Measurements from ENCODE around the gene GRAMD2A. TPM values are rescaled to one million over a fixed set of nuclear protein-coding genes. Genes with fewer than 3 reads are reported as not detected.

The GRAMD2A gene
- total and polyA plus RNA-seq, 2 donors (not counting 3 experiments of a cell fraction or from before 2014, with no cell fraction given): 0.08 to 0.29 TPM

DNA sequence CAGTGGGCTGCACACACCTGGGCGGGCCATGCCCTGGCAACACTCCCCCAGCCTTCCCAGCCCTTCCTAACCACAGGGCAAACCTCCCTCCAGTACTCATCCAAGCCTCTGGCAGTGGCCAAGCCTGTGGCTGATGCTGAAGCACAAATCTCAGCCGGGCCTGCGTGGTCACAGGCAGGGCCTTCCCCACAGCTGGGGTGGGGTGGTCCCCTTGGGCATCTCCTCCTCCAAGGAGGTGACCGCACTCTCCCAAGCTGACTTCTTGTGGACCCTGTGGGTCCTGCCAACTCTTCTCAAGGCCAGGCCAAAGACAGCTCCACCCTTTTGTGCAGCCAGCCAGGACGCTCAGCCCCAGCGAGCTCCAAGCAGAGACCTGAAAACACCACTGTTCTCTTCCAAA is 21.4 kb downstream of the GRAMD2A start:
- intact Hi-C loops (cut with micrococcal nuclease): no loop called here
- Histone ChIP-seq H3K27me3 (ENCODE audit: control insufficient read depth in 2 of 2, insufficient read depth in 2 of 2, low read length in 2 of 2) (peaks cover 0 to 3% of the 10 kb centered on the region in 2 experiments), H3K9me3 (replicated peaks; ENCODE audit: control insufficient read depth, insufficient read depth, low read length) (no peaks in the 10 kb centered on the region), H3K36me3 (ENCODE audit: control insufficient read depth in 2 of 2, extremely low read depth in 1 of 2, insufficient read depth in 2 of 2, low read length in 2 of 2) (no peaks in the 10 kb centered on the region), H3K9me1 (replicated peaks; ENCODE audit: control insufficient read depth, extremely low read depth, insufficient read depth, low read length) (no peaks in the 10 kb centered on the region), H3K9ac (replicated peaks; ENCODE audit: extremely low read depth, insufficient read depth, low read length) (no peak overlapping the region), H3K4me1 (ENCODE audit: control insufficient read depth, extremely low read depth, insufficient read depth, low read length) (no peaks in the 10 kb centered on the region), H3K79me2 (ENCODE audit: control insufficient read depth, insufficient read depth, low read length) (no peaks in the 10 kb centered on the region), H4K20me1 (replicated peaks; ENCODE audit: control insufficient read depth, extremely low read depth, insufficient read depth, low read length) (no peaks in the 10 kb centered on the region), H2AFZ (ENCODE audit: low read depth, low read length) (no peak overlapping the region), H3K4me2 (ENCODE audit: insufficient read depth, low read length) (no peak overlapping the region), H3K27ac (ENCODE audit: insufficient read depth, low read depth, low read length) (no peak overlapping the region), H3K4me3 (replicated peaks in 1 of 3; ENCODE audit: insufficient read depth in 1 of 3, low read depth in 1 of 3, low read length in 3 of 3) (no peak overlapping the region)
- TF ChIP-seq JUN (IDR thresholded peaks at IDR 0.05; ENCODE audit: borderline replicate concordance, insufficient read depth, insufficient read length, low read depth) (no peak), POLR2AphosphoS5 (IDR thresholded peaks at IDR 0.05; ENCODE audit: insufficient read depth, low read depth, low read length) (no peak), POLR2A (IDR thresholded peaks at IDR 0.05; ENCODE audit: low read depth, low read length) (no peak)
- FAIRE-seq (no peak), DNase-seq (ENCODE audit: low read depth, low spot score) (no peak)
- CTCF ChIA-PET: interaction anchor here (1.6 kb wide), 1 partner anchor 20 kb away, joined by 3 read pairs; no protein-coding TSS in a partner anchor
- POLR2A ChIA-PET: no interaction called here
- no TSS peak for BruUV-seq (replicated peaks)
- dilution Hi-C loops (cut with MboI; ENCODE audit: extremely low pct_ligation_motif_present, low sequenced_read_pairs): no loop called here

DNA sequence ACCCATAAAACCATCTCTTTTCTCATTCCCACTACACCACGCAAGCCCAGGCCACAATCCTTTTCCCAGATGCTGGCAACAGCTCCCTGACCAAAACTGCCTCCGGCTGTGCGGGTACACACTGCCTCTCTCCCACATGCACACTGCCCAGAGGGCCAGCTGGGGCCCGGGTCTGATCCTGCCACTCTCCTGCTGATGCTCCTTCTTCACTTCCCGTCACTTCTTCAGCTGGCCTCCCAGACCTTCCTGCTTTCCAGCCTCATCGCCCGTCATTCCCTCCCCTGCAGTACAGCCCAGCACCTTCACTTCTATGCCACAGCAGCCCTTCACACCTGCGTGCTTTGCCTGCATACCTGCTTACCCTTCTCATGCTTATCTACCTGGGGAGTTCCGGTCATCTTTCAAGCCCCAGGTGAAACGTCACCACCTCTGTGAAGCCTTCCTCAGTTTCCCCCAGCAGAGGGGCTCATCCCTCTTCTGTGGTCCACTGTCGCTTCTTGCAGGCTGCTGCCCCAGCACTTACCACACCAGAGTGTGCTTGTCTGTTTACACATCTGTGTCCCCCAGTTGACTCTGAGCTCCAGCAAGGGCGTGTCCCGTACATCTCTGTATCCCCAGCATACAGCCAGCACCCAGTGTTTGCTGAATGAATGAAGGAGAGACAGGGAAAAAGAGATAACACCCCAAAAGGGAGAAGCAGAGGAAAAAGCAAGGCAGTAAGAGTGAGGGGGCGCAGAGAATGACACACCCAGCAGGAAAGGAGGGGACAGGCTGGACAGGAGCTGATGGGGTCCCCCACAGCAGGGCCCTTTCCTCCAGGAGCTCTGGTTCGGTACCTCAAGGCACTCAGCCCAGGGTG is 22.2 kb downstream of the GRAMD2A start:
- no peak overlapping the region for H3K4me2 ChIP-seq (ENCODE audit: insufficient read depth, low read length)
- DNase-seq (ENCODE audit: low read depth, low spot score): no peak
- H3K27me3 ChIP-seq (ENCODE audit: control insufficient read depth in 2 of 2, insufficient read depth in 2 of 2, low read length in 2 of 2): peaks cover 0 to 3% of the 10 kb centered on the region in 2 experiments
- H3K79me2 ChIP-seq (ENCODE audit: control insufficient read depth, insufficient read depth, low read length): no peaks in the 10 kb centered on the region
- TF ChIP-seq, protein P1, sequence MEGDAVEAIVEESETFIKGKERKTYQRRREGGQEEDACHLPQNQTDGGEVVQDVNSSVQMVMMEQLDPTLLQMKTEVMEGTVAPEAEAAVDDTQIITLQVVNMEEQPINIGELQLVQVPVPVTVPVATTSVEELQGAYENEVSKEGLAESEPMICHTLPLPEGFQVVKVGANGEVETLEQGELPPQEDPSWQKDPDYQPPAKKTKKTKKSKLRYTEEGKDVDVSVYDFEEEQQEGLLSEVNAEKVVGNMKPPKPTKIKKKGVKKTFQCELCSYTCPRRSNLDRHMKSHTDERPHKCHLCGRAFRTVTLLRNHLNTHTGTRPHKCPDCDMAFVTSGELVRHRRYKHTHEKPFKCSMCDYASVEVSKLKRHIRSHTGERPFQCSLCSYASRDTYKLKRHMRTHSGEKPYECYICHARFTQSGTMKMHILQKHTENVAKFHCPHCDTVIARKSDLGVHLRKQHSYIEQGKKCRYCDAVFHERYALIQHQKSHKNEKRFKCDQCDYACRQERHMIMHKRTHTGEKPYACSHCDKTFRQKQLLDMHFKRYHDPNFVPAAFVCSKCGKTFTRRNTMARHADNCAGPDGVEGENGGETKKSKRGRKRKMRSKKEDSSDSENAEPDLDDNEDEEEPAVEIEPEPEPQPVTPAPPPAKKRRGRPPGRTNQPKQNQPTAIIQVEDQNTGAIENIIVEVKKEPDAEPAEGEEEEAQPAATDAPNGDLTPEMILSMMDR (IDR thresholded peaks at IDR 0.05; ENCODE audit: extremely low read depth in 1 of 2, insufficient read depth in 1 of 2, low read depth in 1 of 2, low read length in 2 of 2): no peak
- TF ChIP-seq EZH2 (IDR thresholded peaks at IDR 0.05; ENCODE audit: borderline replicate concordance, low read depth, low read length, severe bottlenecking) (no peak), JUN (IDR thresholded peaks at IDR 0.05; ENCODE audit: borderline replicate concordance, insufficient read depth, insufficient read length, low read depth) (no peak), POLR2A (IDR thresholded peaks at IDR 0.05; ENCODE audit: low read depth, low read length) (no peak), MYC (IDR thresholded peaks at IDR 0.05; ENCODE audit: low read depth, low read length) (no peak), POLR2AphosphoS5 (IDR thresholded peaks at IDR 0.05; ENCODE audit: insufficient read depth, low read depth, low read length) (no peak), FOS (IDR thresholded peaks at IDR 0.05; ENCODE audit: borderline replicate concordance, insufficient read depth, low read length) (no peak), GATA2 (IDR thresholded peaks at IDR 0.05; ENCODE audit: insufficient read depth, insufficient read length, low read depth, low read length) (no peak)
- TF ChIP-seq, protein P2, sequence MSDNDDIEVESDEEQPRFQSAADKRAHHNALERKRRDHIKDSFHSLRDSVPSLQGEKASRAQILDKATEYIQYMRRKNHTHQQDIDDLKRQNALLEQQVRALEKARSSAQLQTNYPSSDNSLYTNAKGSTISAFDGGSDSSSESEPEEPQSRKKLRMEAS (IDR thresholded peaks at IDR 0.05; ENCODE audit: insufficient read depth, insufficient read length): no peak
- no peaks in the 10 kb centered on the region for H3K9me3 ChIP-seq (replicated peaks; ENCODE audit: control insufficient read depth, insufficient read depth, low read length)
- BruUV-seq (replicated peaks): no TSS peak
- no peak for FAIRE-seq
- H3K9me1 ChIP-seq (replicated peaks; ENCODE audit: control insufficient read depth, extremely low read depth, insufficient read depth, low read length): no peaks in the 10 kb centered on the region
- ChIA-PET CTCF (interaction anchor here (1.6 kb wide), 1 partner anchor 20 kb away, joined by 3 read pairs; no protein-coding TSS in a partner anchor), POLR2A (no interaction called here)
- no peak overlapping the region for H3K9ac ChIP-seq (replicated peaks; ENCODE audit: extremely low read depth, insufficient read depth, low read length)
- dilution Hi-C loops (cut with MboI; ENCODE audit: extremely low pct_ligation_motif_present, low sequenced_read_pairs) (no loop called here), intact Hi-C loops (cut with micrococcal nuclease) (no loop called here)
- no peak overlapping the region for H2AFZ ChIP-seq (ENCODE audit: low read depth, low read length)
- H3K27ac ChIP-seq (ENCODE audit: insufficient read depth, low read depth, low read length): no peak overlapping the region
- H3K4me1 ChIP-seq (ENCODE audit: control insufficient read depth, extremely low read depth, insufficient read depth, low read length): no peaks in the 10 kb centered on the region
- no peak overlapping the region for H3K4me3 ChIP-seq (replicated peaks in 1 of 3; ENCODE audit: insufficient read depth in 1 of 3, low read depth in 1 of 3, low read length in 3 of 3)
- no peaks in the 10 kb centered on the region for H4K20me1 ChIP-seq (replicated peaks; ENCODE audit: control insufficient read depth, extremely low read depth, insufficient read depth, low read length)
- no peaks in the 10 kb centered on the region for H3K36me3 ChIP-seq (ENCODE audit: control insufficient read depth in 2 of 2, extremely low read depth in 1 of 2, insufficient read depth in 2 of 2, low read length in 2 of 2)

All from endothelial cell of umbilical vein (primary cell).